Astrocyte (in vitro differentiated cells and primary cell): ENCODE results near the gene ANKRD33B. TPM values are rescaled to one million over a fixed set of nuclear protein-coding genes. Genes with fewer than 3 reads are reported as not detected.

Experiments used
- DNase-seq: peaks from one replicate; pipeline ENCODE4 v3.0.0-alpha.2; 2010; ENCODE audit warnings: low read depth
- FAIRE-seq: peaks from 2 replicates; lab custom pipeline; 2011; peaks lifted over from hg19 to GRCh38; lab: Jason Lieb, UNC
- H2AFZ ChIP-seq: 2 replicates; pipeline ENCODE4 v1.6.0; 2012; ENCODE audit warnings: low read depth, low read length, inconsistent platforms
- H3K27ac ChIP-seq: 2 replicates; pipeline ENCODE4 v1.5.1; 2011; ENCODE audit warnings: low read depth, low read length, inconsistent platforms
- H3K27me3 ChIP-seq: 2 replicates; pipeline ENCODE4 v1.6.0; 2011; ENCODE audit warnings: low read length, inconsistent platforms; ENCODE audit not compliant: insufficient read depth
- H3K36me3 ChIP-seq: 2 replicates; pipeline ENCODE4 v1.5.1; 2011; ENCODE audit warnings: low read length, inconsistent platforms; ENCODE audit not compliant: insufficient read depth
- H3K4me1 ChIP-seq: 2 replicates; pipeline ENCODE4 v1.5.1; 2011; ENCODE audit warnings: low read length, inconsistent platforms; ENCODE audit not compliant: insufficient read depth
- H3K4me2 ChIP-seq: 2 replicates; pipeline ENCODE4 v1.6.0; 2012; ENCODE audit warnings: low read length, inconsistent platforms
- H3K4me3 ChIP-seq: 2 replicates; pipeline ENCODE4 v1.5.1; 2011; ENCODE audit warnings: low read depth, mild to moderate bottlenecking, low read length, inconsistent platforms; ENCODE audit not compliant: insufficient read depth
- H3K79me2 ChIP-seq: 2 replicates; pipeline ENCODE4 v1.6.0; 2012; ENCODE audit warnings: mild to moderate bottlenecking, low read length, inconsistent platforms; ENCODE audit not compliant: insufficient read depth
- H3K9ac ChIP-seq: 2 replicates; pipeline ENCODE4 v1.6.0; 2012; ENCODE audit warnings: mild to moderate bottlenecking, low read length, inconsistent platforms
- H3K9me3 ChIP-seq: 2 replicates; pipeline ENCODE4 v1.5.1; 2012; ENCODE audit warnings: low read depth, mild to moderate bottlenecking, low read length, inconsistent platforms; ENCODE audit not compliant: insufficient read depth
- H4K20me1 ChIP-seq: 2 replicates; pipeline ENCODE4 v1.6.0; 2012; ENCODE audit warnings: low read length, inconsistent platforms; ENCODE audit not compliant: insufficient read depth
- H3K27ac Mint-ChIP-seq: one replicate; pipeline ENCODE4 v1.8.0; 2021; ENCODE audit warnings: mild to moderate bottlenecking, mixed read lengths; ENCODE audit not compliant: unreplicated experiment
- H3K27me3 Mint-ChIP-seq: one replicate; pipeline ENCODE4 v1.8.0; 2021; ENCODE audit warnings: low read depth, mixed read lengths; ENCODE audit not compliant: unreplicated experiment
- H3K36me3 Mint-ChIP-seq: one replicate; pipeline ENCODE4 v1.8.0; 2021; ENCODE audit warnings: low read depth, mixed read lengths; ENCODE audit not compliant: unreplicated experiment
- H3K4me1 Mint-ChIP-seq: one replicate; pipeline ENCODE4 v1.8.0; 2021; ENCODE audit warnings: low read depth, mixed read lengths; ENCODE audit not compliant: unreplicated experiment
- H3K4me3 Mint-ChIP-seq: one replicate; pipeline ENCODE4 v1.8.0; 2021; ENCODE audit warnings: mild to moderate bottlenecking, moderate library complexity, mixed read lengths; ENCODE audit not compliant: unreplicated experiment
- H3K9me3 Mint-ChIP-seq: one replicate; pipeline ENCODE4 v1.8.0; 2021; ENCODE audit warnings: mild to moderate bottlenecking, mixed read lengths; ENCODE audit not compliant: unreplicated experiment
- CTCF ChIP-seq: IDR thresholded peaks from 2 replicates; pipeline ENCODE4 v1.5.1; 2011; ENCODE audit warnings: low read depth, mild to moderate bottlenecking, inconsistent platforms, low read length, moderate library complexity; ENCODE audit not compliant: insufficient read depth
- EZH2 ChIP-seq: IDR thresholded peaks from 2 replicates; pipeline ENCODE4 v1.6.1; 2012; ENCODE audit warnings: mild to moderate bottlenecking, low read length, inconsistent platforms; ENCODE audit not compliant: insufficient read depth
- total RNA-seq: library from RNA; stranded (reverse); gene quantifications from 2 replicates; pipeline ENCODE4 v1.2.1, GENCODE V29; 2021

Gene ANKRD33B
- total RNA-seq, 1 donor from 2014 or later: 22.7 TPM

DNA sequence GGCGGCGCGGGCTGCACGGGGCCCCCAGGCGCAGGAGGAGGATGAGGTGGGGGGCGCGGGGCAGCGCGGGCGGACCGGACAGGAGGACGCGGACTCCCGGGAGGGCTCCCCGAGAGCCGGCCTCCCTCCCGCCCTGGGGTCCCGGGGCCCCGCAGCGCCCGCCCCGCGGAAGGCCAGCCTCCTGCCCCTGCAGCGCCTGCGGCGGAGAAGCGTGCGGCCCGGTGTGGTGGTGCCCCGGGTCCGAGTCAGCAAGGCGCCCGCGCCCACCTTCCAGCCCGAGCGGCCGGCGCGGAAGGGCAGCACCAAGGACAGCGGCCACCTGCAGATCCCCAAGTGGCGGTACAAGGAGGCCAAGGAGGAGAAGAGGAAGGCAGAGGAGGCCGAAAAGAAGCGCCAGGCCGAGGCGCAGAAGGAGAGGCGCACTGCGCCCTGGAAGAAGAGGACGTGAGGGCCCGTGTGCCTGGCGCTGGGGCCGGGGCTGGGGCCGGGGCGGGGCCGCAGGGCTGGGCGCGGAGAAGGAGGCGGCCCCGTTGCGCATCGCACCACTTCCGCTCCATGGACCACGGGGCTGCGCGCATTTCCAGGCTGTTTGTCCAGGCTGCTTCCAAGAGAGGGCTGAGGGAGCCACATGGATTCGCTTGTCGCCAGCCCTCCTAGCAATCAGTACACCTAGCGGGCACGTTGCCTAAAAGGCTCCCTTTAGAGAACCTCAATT lies 86.0 kb downstream of the ANKRD33B start:
- H3K9me3 Mint-ChIP-seq: no peaks in the 10 kb centered on the region

GRCh38 chr5:10652151-10652550 lies 88.3 kb downstream of the ANKRD33B start:
- H3K27me3 Mint-ChIP-seq: no peaks in the 10 kb centered on the region
- Histone ChIP-seq H3K9ac (no peak overlapping the region), H3K27me3 (no peaks in the 10 kb centered on the region), H3K4me1 (peaks cover 3% of the 10 kb centered on the region), H3K9me3 (no peaks in the 10 kb centered on the region), H3K36me3 (no peaks in the 10 kb centered on the region), H3K4me2 (no peak overlapping the region), H4K20me1 (peaks cover 13% of the 10 kb centered on the region), H3K4me3 (no peak overlapping the region), H3K79me2 (no peaks in the 10 kb centered on the region), H3K27ac (no peak overlapping the region), H2AFZ (no peak overlapping the region)
- FAIRE-seq (no peak), DNase-seq (no peak)
- H3K36me3 Mint-ChIP-seq: peaks cover 36% of the 10 kb centered on the region
- TF ChIP-seq CTCF (no peak), EZH2 (no peak)
- H3K9me3 Mint-ChIP-seq: no peaks in the 10 kb centered on the region
- no peak overlapping the region for H3K27ac Mint-ChIP-seq
- H3K4me3 Mint-ChIP-seq: no peak overlapping the region
- H3K4me1 Mint-ChIP-seq: peaks cover 1% of the 10 kb centered on the region

More for the DNA sequence above, 86.0 kb downstream of the ANKRD33B start:
- Histone ChIP-seq H3K36me3 (no peaks in the 10 kb centered on the region), H4K20me1 (peaks cover 7% of the 10 kb centered on the region), H3K4me1 (peaks cover 2% of the 10 kb centered on the region), H3K4me3 (no peak overlapping the region), H3K79me2 (no peaks in the 10 kb centered on the region), H3K9ac (no peak overlapping the region), H3K9me3 (no peaks in the 10 kb centered on the region), H3K27me3 (no peaks in the 10 kb centered on the region), H3K27ac (no peak overlapping the region), H3K4me2 (peak overlapping the region; percentile 52), H2AFZ (no peak overlapping the region)
- no peaks in the 10 kb centered on the region for H3K4me1 Mint-ChIP-seq
- H3K36me3 Mint-ChIP-seq: peaks cover 43% of the 10 kb centered on the region
- no peak overlapping the region for H3K27ac Mint-ChIP-seq
- DNase-seq: no peak
- no peak overlapping the region for H3K4me3 Mint-ChIP-seq
- no peak for TF ChIP-seq CTCF
- no peak for FAIRE-seq
- H3K27me3 Mint-ChIP-seq: no peaks in the 10 kb centered on the region

DNA sequence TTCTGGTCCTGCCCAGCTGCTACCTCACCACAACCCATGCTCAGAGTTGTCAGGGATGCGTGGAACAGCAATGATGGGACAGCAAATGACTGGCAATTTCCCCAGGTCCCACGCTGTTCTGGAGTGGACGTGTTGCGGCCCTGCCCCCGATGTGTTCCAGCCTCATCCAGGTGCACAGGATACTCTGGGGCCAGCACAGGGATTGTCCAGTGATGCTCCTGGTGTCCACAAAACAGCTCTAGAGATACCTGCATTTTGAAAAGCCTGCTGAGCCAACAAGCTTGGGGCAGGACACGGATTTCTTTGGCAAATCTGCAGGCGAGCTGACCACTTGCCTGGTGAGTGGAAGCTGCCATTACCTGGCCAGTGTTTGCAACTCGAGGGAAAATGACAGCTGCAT lies 88.7 kb downstream of the ANKRD33B start:
- Histone ChIP-seq H3K9ac (no peak overlapping the region), H3K79me2 (no peaks in the 10 kb centered on the region), H3K4me3 (no peak overlapping the region), H3K27ac (no peak overlapping the region), H4K20me1 (peaks cover 13% of the 10 kb centered on the region), H3K36me3 (no peaks in the 10 kb centered on the region), H2AFZ (no peak overlapping the region), H3K9me3 (no peaks in the 10 kb centered on the region), H3K27me3 (no peaks in the 10 kb centered on the region), H3K4me1 (peaks cover 3% of the 10 kb centered on the region), H3K4me2 (no peak overlapping the region)
- no peaks in the 10 kb centered on the region for H3K27me3 Mint-ChIP-seq
- H3K4me3 Mint-ChIP-seq: no peak overlapping the region
- H3K27ac Mint-ChIP-seq: no peak overlapping the region
- no peak for TF ChIP-seq CTCF
- no peak for TF ChIP-seq EZH2
- peaks cover 32% of the 10 kb centered on the region for H3K36me3 Mint-ChIP-seq
- no peak for DNase-seq
- H3K4me1 Mint-ChIP-seq: peaks cover 1% of the 10 kb centered on the region
- FAIRE-seq: no peak
- no peaks in the 10 kb centered on the region for H3K9me3 Mint-ChIP-seq
